ENCODE data around the gene ATXN7L2. TPM values are rescaled to one million over a fixed set of nuclear protein-coding genes. Genes with fewer than 3 reads are reported as not detected.

Gene ATXN7L2
- total and polyA plus RNA-seq, 2 of the 8 experiments (the other 6 are each of a cell fraction or from before 2014, with no cell fraction given), result 8.1 to 9.3 TPM

GRCh38 chr1:109499081-109499480 is 15.4 kb downstream of the ATXN7L2 start (continued):
- TF ChIP-seq CHD7 (IDR thresholded peaks at IDR 0.05; ENCODE audit: insufficient replicate concordance, low read length) (no peak), SP1 (IDR thresholded peaks at IDR 0.05; ENCODE audit: low read depth, low read length) (no peak)
